Renal cortical epithelial cell (primary cell): ENCODE results near the gene PHACTR2. TPM values are rescaled to one million over a fixed set of nuclear protein-coding genes. Genes with fewer than 3 reads are reported as not detected.
"Not testable (repeated sequence)": the region's sequence is repeated elsewhere in the genome, so short reads cannot be mapped to it uniquely, and the experiment has no call there.

Source experiments
- DNase-seq: peaks from one replicate; pipeline ENCODE4 v3.0.0-alpha.2; 2011; ENCODE audit warnings: low read depth
- total RNA-seq: library from RNA; depleted of rRNA; stranded (reverse); fragments of >200 nt; gene quantifications from 2 replicates; pipeline ENCODE4 v1.2.3, GENCODE V29; 2014

PHACTR2 gene
- total RNA-seq, 1 donor from 2014 or later, result 41.0 TPM

GRCh38 chr6:143807103-143807772 lies 129.5 kb downstream of the PHACTR2 start:
- DNase-seq, result no peak

GRCh38 chr6:143810745-143811144 lies 133.0 kb downstream of the PHACTR2 start:
- DNase-seq, result no peak

- DNase-seq, result peak; percentile 16
Measured at GRCh38 chr6:143811501-143812157, 133.9 kb downstream of the PHACTR2 start.

- no peak for DNase-seq
Measured at GRCh38 chr6:143817621-143818020, 139.9 kb downstream of the PHACTR2 start.

DNA sequence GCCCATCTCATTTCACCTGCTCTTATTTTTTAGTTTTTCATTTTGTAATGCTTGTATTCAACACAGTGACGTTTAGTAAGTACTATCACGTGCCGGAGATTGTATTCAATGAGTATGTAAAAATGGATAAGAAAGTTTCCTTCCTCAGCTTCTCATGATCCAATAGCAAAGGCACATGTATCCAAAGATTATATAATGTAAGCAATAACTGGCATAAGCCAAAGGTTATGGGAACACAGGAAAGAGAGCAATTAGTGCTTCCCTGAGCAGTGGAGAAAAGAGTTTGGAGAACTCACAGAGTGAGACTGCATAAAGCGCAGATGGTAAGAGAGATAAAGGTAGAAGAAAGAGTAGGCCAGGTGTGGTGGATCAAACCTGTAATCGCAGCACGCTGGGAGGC lies 143.6 kb downstream of the PHACTR2 start:
- DNase-seq, result no peak

DNA sequence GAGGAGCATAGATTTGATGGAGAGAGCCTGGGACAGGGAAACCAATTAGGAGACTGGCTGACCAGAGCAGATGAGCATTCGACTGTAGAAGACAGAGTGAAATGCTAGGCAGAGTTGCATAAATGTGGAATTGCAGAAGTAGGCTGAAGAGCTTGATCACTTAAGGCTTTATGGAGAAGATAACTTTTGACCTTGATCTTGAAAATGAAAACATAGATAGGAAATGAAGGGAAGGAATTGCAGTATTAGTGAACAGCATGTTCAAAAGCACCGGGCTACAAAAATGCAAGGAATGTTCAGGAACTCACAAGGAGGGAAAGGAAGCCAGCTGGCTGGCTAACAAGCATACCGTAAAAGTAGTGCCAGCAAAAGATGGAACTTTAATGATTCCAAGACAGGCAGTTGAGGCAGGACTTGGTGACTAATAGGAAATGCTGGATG lies 144.8 kb downstream of the PHACTR2 start:
- peak; percentile 57 for DNase-seq

- DNase-seq, result peak; percentile 11
Measured at GRCh38 chr6:143823548-143823947, 145.8 kb downstream of the PHACTR2 start.

- no peak for DNase-seq
Measured at GRCh38 chr6:143828572-143828971, 150.8 kb downstream of the PHACTR2 start.

- DNase-seq, result no peak
Measured at GRCh38 chr6:143836150-143836549, 158.4 kb downstream of the PHACTR2 start.

- no peak for DNase-seq
Measured at GRCh38 chr6:143838395-143838794, 160.6 kb downstream of the PHACTR2 start.

DNA sequence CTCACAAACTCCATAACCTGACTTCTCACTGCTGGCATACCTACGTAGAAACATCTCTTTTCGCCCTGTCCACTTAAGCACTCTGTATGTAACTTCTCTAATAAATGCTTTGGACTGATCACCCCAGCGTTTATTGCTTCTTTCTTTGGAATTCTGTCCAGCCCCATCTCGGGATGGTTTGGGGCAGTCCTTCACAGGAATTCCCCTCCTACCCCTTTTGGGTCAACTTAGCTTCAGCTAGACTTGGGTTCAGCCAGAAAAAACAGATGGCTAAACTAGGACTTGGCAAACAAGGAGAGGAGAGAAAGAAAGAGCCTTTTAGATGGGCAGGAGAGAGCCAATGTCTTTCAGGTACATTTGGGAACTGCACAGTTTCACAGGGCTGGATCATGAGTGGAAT lies 161.4 kb downstream of the PHACTR2 start:
- no peak for DNase-seq

- no peak for DNase-seq
Measured at GRCh38 chr6:143840595-143841265, 163.0 kb downstream of the PHACTR2 start.

GRCh38 chr6:143842461-143842901 lies 164.7 kb downstream of the PHACTR2 start:
- peak; percentile 48 for DNase-seq

- DNase-seq, result peak; percentile 89
Measured at GRCh38 chr6:143842902-143843676, 165.3 kb downstream of the PHACTR2 start, which contains the start of gene LTV1. TSS of gene LTV1 (plus strand) at chr6:143843338. CDS start at chr6:143843478, 140 bp downstream.

- peak; percentile 4 for DNase-seq
Measured at GRCh38 chr6:143843677-143843999, 165.9 kb downstream of the PHACTR2 start.

DNA sequence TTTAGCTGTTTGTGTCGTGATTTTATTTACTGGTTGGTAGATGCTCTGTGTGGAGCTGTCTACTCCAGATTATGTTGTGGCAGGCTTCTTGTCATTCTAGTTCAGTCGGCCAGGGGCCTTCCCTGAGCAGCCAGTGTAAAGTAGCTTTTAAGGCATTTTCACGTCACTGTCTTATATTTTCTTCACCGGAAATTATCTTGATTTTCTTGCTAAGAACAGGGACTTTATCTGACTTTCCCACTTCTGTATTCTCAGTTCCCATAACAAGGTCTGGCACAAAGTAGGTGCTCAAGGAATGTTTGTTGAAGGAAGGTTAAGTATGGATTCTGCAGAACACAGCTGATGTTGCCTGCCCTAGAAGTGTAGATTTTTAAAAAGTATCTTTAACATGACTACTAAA lies 166.2 kb downstream of the PHACTR2 start:
- peak; percentile 6 for DNase-seq

- no peak for DNase-seq
Measured at GRCh38 chr6:143845033-143845432, 167.3 kb downstream of the PHACTR2 start.

DNA sequence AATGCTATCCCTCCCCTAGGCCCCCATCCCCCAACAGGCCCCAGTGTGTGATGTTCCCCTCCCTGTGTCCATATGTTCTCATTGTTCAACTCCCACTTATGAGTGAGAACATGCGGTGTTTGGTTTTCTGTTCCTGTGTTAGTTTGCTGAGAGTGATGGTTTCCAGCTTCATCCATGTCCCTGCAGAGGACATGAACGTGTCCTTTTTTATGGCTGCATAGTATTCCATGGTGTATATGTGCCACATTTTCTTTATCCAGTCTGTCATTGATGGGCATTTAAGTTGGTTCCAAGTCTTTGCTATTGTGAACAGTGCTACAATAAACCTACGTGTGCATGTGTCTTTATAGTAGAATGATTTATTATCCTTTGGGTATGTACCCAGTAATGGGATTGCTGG lies 173.9 kb downstream of the PHACTR2 start:
- DNase-seq, result not testable (repeated sequence)

GRCh38 chr6:143855057-143855456 lies 177.3 kb downstream of the PHACTR2 start:
- not testable (repeated sequence) for DNase-seq

GRCh38 chr6:143856762-143857161 lies 179.0 kb downstream of the PHACTR2 start:
- not testable (repeated sequence) for DNase-seq

- no peak for DNase-seq
Measured at GRCh38 chr6:143857651-143858050, 179.9 kb downstream of the PHACTR2 start.
